DND-41 (cell line): ENCODE measurements around the gene PNPT1.

Experiments
- ATAC-seq: fragments of 200-7000 bp; cut with Tn5 transposase; 3 replicates; pipeline ENCODE4 v1.9.1; 2021; ENCODE audit warnings: low read depth; ENCODE audit not compliant: insufficient read depth
- DNase-seq: peaks from one replicate; pipeline ENCODE4 v3.0.0-alpha.2; 2020
- H2AFZ ChIP-seq: 2 replicates; pipeline ENCODE4 v1.6.0; 2012; ENCODE audit warnings: low read depth, low read length
- H3K27ac ChIP-seq: 2 replicates; pipeline ENCODE4 v1.5.1; 2012; ENCODE audit warnings: low read length, inconsistent platforms
- H3K27me3 ChIP-seq: fragments of 200-600 bp; sonication (generic); 2 replicates; pipeline ENCODE4 v1.6.0; 2012; ENCODE audit warnings: low read length, mild to moderate bottlenecking, inconsistent platforms; ENCODE audit not compliant: insufficient read depth, poor library complexity
- H3K36me3 ChIP-seq: 2 replicates; pipeline ENCODE4 v1.5.1; 2012; ENCODE audit warnings: low read length, inconsistent platforms; ENCODE audit not compliant: insufficient read depth
- H3K4me1 ChIP-seq: 2 replicates; pipeline ENCODE4 v1.5.1; 2012; ENCODE audit warnings: mild to moderate bottlenecking, low read length; ENCODE audit not compliant: insufficient read depth
- H3K4me2 ChIP-seq: 2 replicates; pipeline ENCODE4 v1.6.0; 2012; ENCODE audit warnings: mild to moderate bottlenecking, moderate library complexity, low read length, inconsistent platforms; ENCODE audit not compliant: insufficient read depth
- H3K4me3 ChIP-seq, 2 experiments: fragments of 200-600 bp in 1 of 2; shearing (Covaris generic) in 1 of 2; 2 replicates each; pipeline ENCODE4 v1.5.1; 2012 to 2016; ENCODE audit warnings: inconsistent platforms in 2 of 2, low read length in 2 of 2, mild to moderate bottlenecking in 2 of 2, low read depth in 1 of 2, moderate library complexity in 1 of 2
- H3K79me2 ChIP-seq: 2 replicates; pipeline ENCODE4 v1.6.0; 2012; ENCODE audit warnings: low read length, inconsistent platforms; ENCODE audit not compliant: insufficient read depth
- H3K9ac ChIP-seq: 2 replicates; pipeline ENCODE4 v1.6.0; 2012; ENCODE audit warnings: low read depth, mild to moderate bottlenecking, inconsistent platforms, low read length, moderate library complexity
- H3K9me3 ChIP-seq: 2 replicates; pipeline ENCODE4 v1.5.1; 2012; ENCODE audit warnings: low read length, moderate library complexity, mild to moderate bottlenecking, inconsistent platforms; ENCODE audit not compliant: insufficient read depth, severe bottlenecking
- H4K20me1 ChIP-seq: 2 replicates; pipeline ENCODE4 v1.6.0; 2012; ENCODE audit warnings: low read length; ENCODE audit not compliant: insufficient read depth
- EZH2 ChIP-seq: IDR thresholded peaks from 3 replicates; pipeline ENCODE4 v1.6.1; 2012; ENCODE audit warnings: borderline replicate concordance, low read depth, mild to moderate bottlenecking, moderate library complexity, low read length, inconsistent platforms; ENCODE audit not compliant: severe bottlenecking
- TF ChIP-seq, protein P1 (sequence below): IDR thresholded peaks from 2 replicates; pipeline ENCODE4 v1.5.1; 2012; ENCODE audit warnings: borderline replicate concordance, low read length, moderate library complexity, mild to moderate bottlenecking; ENCODE audit not compliant: poor library complexity, severe bottlenecking; ENCODE audit errors: extremely low read depth

The PNPT1 gene

DNA sequence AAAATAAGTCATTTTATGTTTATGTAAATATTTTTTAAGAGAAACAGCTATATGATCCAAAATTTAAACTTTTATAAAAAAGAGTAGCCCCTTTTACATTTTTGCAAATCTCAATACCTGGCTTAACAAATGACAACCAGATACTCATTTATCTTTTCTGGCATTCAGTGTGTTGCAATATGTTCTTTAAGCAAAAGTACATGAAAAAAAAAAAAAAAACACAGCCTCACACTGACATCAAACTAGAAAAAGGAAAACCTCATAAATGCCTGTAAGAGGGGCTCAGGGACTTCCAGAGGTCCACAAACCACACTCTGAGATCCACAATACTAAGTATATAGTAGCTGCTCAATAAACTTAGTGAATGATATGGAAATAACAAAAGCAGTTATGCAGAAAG is 98.1 kb downstream of the PNPT1 start:
- peaks cover 49% of the 10 kb centered on the region for H3K36me3 ChIP-seq
- DNase-seq, result no peak
- no peak for ATAC-seq

DNA sequence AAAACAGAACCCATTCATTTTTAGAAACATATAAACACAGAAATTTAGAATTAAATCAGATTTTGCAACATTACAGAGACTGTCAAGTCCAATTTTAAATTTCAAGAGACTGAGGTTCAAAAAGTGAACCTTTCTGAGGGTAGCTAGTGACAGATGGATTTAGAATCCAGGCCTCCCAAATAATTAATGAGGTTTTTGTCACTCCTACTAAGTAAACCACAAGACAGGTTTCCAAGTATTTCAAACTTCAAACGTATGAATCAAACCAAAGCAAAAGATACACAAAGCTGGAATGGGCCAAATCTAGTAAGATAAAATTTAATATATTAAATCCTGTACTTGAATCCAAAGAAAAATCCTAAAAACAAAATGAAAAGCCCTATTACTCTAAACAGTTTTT is 101.5 kb downstream of the PNPT1 start:
- H3K79me2 ChIP-seq, result peaks cover 33% of the 10 kb centered on the region
- H3K4me2 ChIP-seq, result no peak overlapping the region
- no peak overlapping the region for H3K4me3 ChIP-seq
- DNase-seq (no peak), ATAC-seq (no peak)
- H3K9ac ChIP-seq, result no peak overlapping the region
- H3K27ac ChIP-seq, result no peak overlapping the region
- no peaks in the 10 kb centered on the region for H3K4me1 ChIP-seq
- no peak overlapping the region for H2AFZ ChIP-seq
- H4K20me1 ChIP-seq, result no peaks in the 10 kb centered on the region; the same call in 1 of the 2 replicates
- H3K36me3 ChIP-seq, result peaks cover 47% of the 10 kb centered on the region
- H3K9me3 ChIP-seq, result no peaks in the 10 kb centered on the region
- H3K27me3 ChIP-seq, result no peaks in the 10 kb centered on the region
- TF ChIP-seq, protein P1, sequence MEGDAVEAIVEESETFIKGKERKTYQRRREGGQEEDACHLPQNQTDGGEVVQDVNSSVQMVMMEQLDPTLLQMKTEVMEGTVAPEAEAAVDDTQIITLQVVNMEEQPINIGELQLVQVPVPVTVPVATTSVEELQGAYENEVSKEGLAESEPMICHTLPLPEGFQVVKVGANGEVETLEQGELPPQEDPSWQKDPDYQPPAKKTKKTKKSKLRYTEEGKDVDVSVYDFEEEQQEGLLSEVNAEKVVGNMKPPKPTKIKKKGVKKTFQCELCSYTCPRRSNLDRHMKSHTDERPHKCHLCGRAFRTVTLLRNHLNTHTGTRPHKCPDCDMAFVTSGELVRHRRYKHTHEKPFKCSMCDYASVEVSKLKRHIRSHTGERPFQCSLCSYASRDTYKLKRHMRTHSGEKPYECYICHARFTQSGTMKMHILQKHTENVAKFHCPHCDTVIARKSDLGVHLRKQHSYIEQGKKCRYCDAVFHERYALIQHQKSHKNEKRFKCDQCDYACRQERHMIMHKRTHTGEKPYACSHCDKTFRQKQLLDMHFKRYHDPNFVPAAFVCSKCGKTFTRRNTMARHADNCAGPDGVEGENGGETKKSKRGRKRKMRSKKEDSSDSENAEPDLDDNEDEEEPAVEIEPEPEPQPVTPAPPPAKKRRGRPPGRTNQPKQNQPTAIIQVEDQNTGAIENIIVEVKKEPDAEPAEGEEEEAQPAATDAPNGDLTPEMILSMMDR, result no peak
- TF ChIP-seq EZH2, result no peak

More for the DNA sequence above, 98.1 kb downstream of the PNPT1 start:
- TF ChIP-seq, protein P1, result no peak
- no peak for TF ChIP-seq EZH2
- Histone ChIP-seq H3K27me3 (no peaks in the 10 kb centered on the region), H3K4me2 (no peak overlapping the region), H3K4me1 (no peaks in the 10 kb centered on the region), H2AFZ (no peak overlapping the region), H3K4me3 (no peak overlapping the region), H3K9ac (no peak overlapping the region), H3K27ac (no peak overlapping the region), H3K9me3 (no peaks in the 10 kb centered on the region), H3K79me2 (peaks cover 34% of the 10 kb centered on the region), H4K20me1 (no peaks in the 10 kb centered on the region; the same call in 1 of the 2 replicates)

GRCh38 chr2:55590810-55591440 is 102.7 kb downstream of the PNPT1 start:
- Histone ChIP-seq H3K4me1 (no peaks in the 10 kb centered on the region), H2AFZ (no peak overlapping the region), H3K27me3 (no peaks in the 10 kb centered on the region), H3K9me3 (no peaks in the 10 kb centered on the region), H3K4me2 (no peak overlapping the region), H3K4me3 (no peak overlapping the region), H3K79me2 (peaks cover 28% of the 10 kb centered on the region), H3K9ac (no peak overlapping the region), H3K36me3 (peaks cover 44% of the 10 kb centered on the region), H4K20me1 (no peaks in the 10 kb centered on the region; the same call in 1 of the 2 replicates), H3K27ac (no peak overlapping the region)
- DNase-seq, result no peak
- ATAC-seq, result no peak
- no peak for TF ChIP-seq EZH2
- TF ChIP-seq, protein P1, result no peak
